ENCODE data around the gene KCNAB2.

Gene KCNAB2

GRCh38 chr1:6030132-6030531 is 15.6 kb upstream of the KCNAB2 start:
- Histone ChIP-seq H3K9me3 (ENCODE audit: low read length) (no peaks in the 10 kb centered on the region), H3K9ac (ENCODE audit: low read length) (no peak overlapping the region), H3K4me3 (ENCODE audit: low read depth, low read length, poor library complexity, severe bottlenecking) (no peak overlapping the region), H3K4me1 (ENCODE audit: insufficient read depth, low read length, severe bottlenecking) (peaks cover 52% of the 10 kb centered on the region), H3K9me2 (ENCODE audit: low read depth, low read length) (no peaks in the 10 kb centered on the region), H4K20me1 (ENCODE audit: insufficient read depth, low read length) (no peaks in the 10 kb centered on the region), H3K27ac (ENCODE audit: low read depth, low read length, poor library complexity, severe bottlenecking) (no peak overlapping the region), H3K36me3 (ENCODE audit: insufficient read depth, low read length) (peaks cover 43% of the 10 kb centered on the region; the same call in 1 of the 2 replicates), H3K79me2 (ENCODE audit: insufficient read depth, low read length) (peaks cover 34% of the 10 kb centered on the region), H3K27me3 (ENCODE audit: insufficient read depth, low read length) (no peaks in the 10 kb centered on the region), H3F3A (ENCODE audit: insufficient read depth, low read length) (no peaks in the 10 kb centered on the region), H3K4me2 (ENCODE audit: low read length) (no peak overlapping the region; the same call in 1 of the 2 replicates), H2AFZ (ENCODE audit: low read length) (no peak overlapping the region)
- TF ChIP-seq EZH2 (IDR thresholded peaks at IDR 0.05; ENCODE audit: borderline replicate concordance, low read length), result no peak
- TF ChIP-seq CTCF (IDR thresholded peaks at IDR 0.05; ENCODE audit: low read length), result no peak

- no peaks in the 10 kb centered on the region for H3F3A ChIP-seq (ENCODE audit: insufficient read depth, low read length)
- peaks cover 46% of the 10 kb centered on the region for H3K4me1 ChIP-seq (ENCODE audit: insufficient read depth, low read length, severe bottlenecking)
- peaks cover 34% of the 10 kb centered on the region for H3K79me2 ChIP-seq (ENCODE audit: insufficient read depth, low read length)
- no peak overlapping the region for H2AFZ ChIP-seq (ENCODE audit: low read length)
- H3K4me2 ChIP-seq (ENCODE audit: low read length), result no peak overlapping the region; the same call in 1 of the 2 replicates
- no peak overlapping the region for H3K27ac ChIP-seq (ENCODE audit: low read depth, low read length, poor library complexity, severe bottlenecking)
- no peaks in the 10 kb centered on the region for H4K20me1 ChIP-seq (ENCODE audit: insufficient read depth, low read length)
- H3K36me3 ChIP-seq (ENCODE audit: insufficient read depth, low read length), result peaks cover 43% of the 10 kb centered on the region; the same call in 1 of the 2 replicates
- no peak overlapping the region for H3K4me3 ChIP-seq (ENCODE audit: low read depth, low read length, poor library complexity, severe bottlenecking)
- H3K9me2 ChIP-seq (ENCODE audit: low read depth, low read length), result no peaks in the 10 kb centered on the region
- H3K9me3 ChIP-seq (ENCODE audit: low read length), result no peaks in the 10 kb centered on the region
- no peak overlapping the region for H3K9ac ChIP-seq (ENCODE audit: low read length)
- H3K27me3 ChIP-seq (ENCODE audit: insufficient read depth, low read length), result no peaks in the 10 kb centered on the region
- TF ChIP-seq CTCF (IDR thresholded peaks at IDR 0.05; ENCODE audit: low read length), result no peak
- TF ChIP-seq EZH2 (IDR thresholded peaks at IDR 0.05; ENCODE audit: borderline replicate concordance, low read length), result no peak
Observed at GRCh38 chr1:6030547-6031261, 15.0 kb upstream of the KCNAB2 start.

GRCh38 chr1:6033124-6033523 is 12.6 kb upstream of the KCNAB2 start:
- Histone ChIP-seq H3K9ac (ENCODE audit: low read length) (no peak overlapping the region), H2AFZ (ENCODE audit: low read length) (no peak overlapping the region), H4K20me1 (ENCODE audit: insufficient read depth, low read length) (no peaks in the 10 kb centered on the region), H3K9me3 (ENCODE audit: low read length) (no peaks in the 10 kb centered on the region), H3K79me2 (ENCODE audit: insufficient read depth, low read length) (peaks cover 29% of the 10 kb centered on the region), H3K4me2 (ENCODE audit: low read length) (no peak overlapping the region), H3K4me3 (ENCODE audit: low read depth, low read length, poor library complexity, severe bottlenecking) (no peak overlapping the region), H3K4me1 (ENCODE audit: insufficient read depth, low read length, severe bottlenecking) (peaks cover 30% of the 10 kb centered on the region), H3K27me3 (ENCODE audit: insufficient read depth, low read length) (no peaks in the 10 kb centered on the region), H3K36me3 (ENCODE audit: insufficient read depth, low read length) (peaks cover 43% of the 10 kb centered on the region; the same call in 1 of the 2 replicates), H3F3A (ENCODE audit: insufficient read depth, low read length) (no peaks in the 10 kb centered on the region), H3K9me2 (ENCODE audit: low read depth, low read length) (no peaks in the 10 kb centered on the region), H3K27ac (ENCODE audit: low read depth, low read length, poor library complexity, severe bottlenecking) (no peak overlapping the region)
- no peak for TF ChIP-seq EZH2 (IDR thresholded peaks at IDR 0.05; ENCODE audit: borderline replicate concordance, low read length)
- TF ChIP-seq CTCF (IDR thresholded peaks at IDR 0.05; ENCODE audit: low read length), result no peak
